Transverse colon (tissue), 4 donors: Measurements from ENCODE around the gene TRMO. TPM values are rescaled to one million over a fixed set of nuclear protein-coding genes. Genes with fewer than 3 reads are reported as not detected.

Source experiments
- DNase-seq: peaks from one replicate; pipeline ENCODE4 v3.0.0-alpha.2; 2019
- H3K27ac ChIP-seq, 4 donors: fragments of 200-600 bp; sonication (generic); 2 replicates each; pipeline ENCODE4 v1.5.1; 2016 to 2018; ENCODE audit warnings: inconsistent platforms in 4 of 4
- H3K27me3 ChIP-seq: fragments of 200-600 bp; sonication (generic); 2 replicates; pipeline ENCODE4 v1.5.1; 2017; ENCODE audit warnings: inconsistent platforms
- H3K36me3 ChIP-seq, 4 donors: fragments of 200-600 bp; sonication (generic); 2 replicates each; pipeline ENCODE4 v1.5.1; 2017 to 2019; ENCODE audit warnings: inconsistent platforms in 4 of 4
- H3K4me1 ChIP-seq, 4 donors: fragments of 200-600 bp; sonication (generic); 2 replicates each; pipeline ENCODE4 v1.5.1; 2017 to 2020; ENCODE audit warnings: inconsistent platforms in 4 of 4
- H3K4me3 ChIP-seq, 4 donors: fragments of 200-600 bp; sonication (generic); 1 replicate in 1 of 4; 2 replicates in 3 of 4; pipeline versions ENCODE4 v1.5.1 to v1.6.1; 2017 to 2019; ENCODE audit warnings: inconsistent platforms in 4 of 4
- H3K9me3 ChIP-seq, 2 donors: fragments of 200-600 bp; sonication (generic); 2 replicates each; pipeline ENCODE4 v1.5.1; 2017 to 2019; ENCODE audit warnings: inconsistent platforms in 2 of 2
- CTCF ChIP-seq, 5 experiments: fragments of 200-600 bp in 3 of 5; fragments of 450-650 bp in 2 of 5; sonication (generic) in 3 of 5; IDR thresholded peaks; 1 replicate in 2 of 5; 2 replicates in 3 of 5; pipeline ENCODE4 v1.5.1; 2016 to 2017; ENCODE audit warnings: antibody characterized with exemption in 5 of 5, inconsistent platforms in 3 of 5, mild to moderate bottlenecking in 2 of 5, moderate library complexity in 1 of 5
- EP300 ChIP-seq: sonication (generic); formaldehyde crosslinking; IDR thresholded peaks from one replicate; pipeline ENCODE4 v1.6.1; 2017; ENCODE audit warnings: antibody characterized with exemption, low read depth
- POLR2A ChIP-seq: fragments of 450-650 bp; IDR thresholded peaks from one replicate; pipeline ENCODE4 v1.6.1; 2016; ENCODE audit warnings: antibody characterized with exemption, mild to moderate bottlenecking, moderate library complexity
- POLR2AphosphoS5 ChIP-seq, 3 donors: sonication (generic); formaldehyde crosslinking; IDR thresholded peaks; one replicate each; pipeline ENCODE4 v1.6.1; 2016; ENCODE audit warnings: antibody characterized with exemption in 3 of 3
- WGBS, 2 donors: methylation state at CpG; one replicate each; pipeline ENCODE4 v1.1.5; 2018; ENCODE audit warnings: low coverage in 1 of 2; 5-methylcytosine and 5-hydroxymethylcytosine counted together
- in situ Hi-C, 4 donors: fragments of 200-750 bp; cut with MboI; loops; one replicate each; pipeline versions ENCODE4 v1.15.0 to v1.15.1; 2017; ENCODE audit warnings: low sequenced_read_pairs in 3 of 4, low pct_ligation_motif_present in 1 of 4, low pct_unique_long_range_greater_than_20kb in 1 of 4
- intact Hi-C: fragments of 100-400 bp; cut with DNase I; formaldehyde crosslinking; loops from one replicate; pipeline ENCODE4 v1.15.1; 2023; ENCODE audit warnings: low total_unique reads
- total RNA-seq, 4 donors: library from RNA; depleted of rRNA; stranded (reverse); fragments of >200 nt; gene quantifications; one replicate each; pipeline ENCODE4 v1.1.0, GENCODE V29; 2016

The TRMO gene
- total RNA-seq, 4 donors from 2014 or later = 25.6 to 37.8 (median 31.1) TPM

- intact Hi-C loops = loop anchor here (5.0 kb wide), 1 partner anchor 120 kb away; no protein-coding TSS in a partner anchor
- 20 to 24% methylated on average over 2 to 15 of the region's 15 CpGs for WGBS, 2 donors
- H3K4me1 ChIP-seq = peaks cover 4 to 25% (median 14%) of the 10 kb centered on the region in 4 donors
- in situ Hi-C loops = no loop called here
- DNase-seq = no peak
- H3K36me3 ChIP-seq = no peaks in the 10 kb centered on the region
- H3K27ac ChIP-seq = no peak overlapping the region
- no peak for TF ChIP-seq POLR2AphosphoS5 (IDR thresholded peaks at IDR 0.05)
- no peak for TF ChIP-seq CTCF (IDR thresholded peaks at IDR 0.05)
- no peak for TF ChIP-seq POLR2A
- no peak for TF ChIP-seq EP300
- H3K9me3 ChIP-seq = no peaks in the 10 kb centered on the region
- peaks cover 98% of the 10 kb centered on the region for H3K27me3 ChIP-seq
- H3K4me3 ChIP-seq = no peak overlapping the region
These were observed 65.3 kb downstream of the TRMO start for GRCh38 chr9:97856857-97857605.

GRCh38 chr9:97855899-97856298, 66.4 kb downstream of the TRMO start:
- Histone ChIP-seq H3K4me3 (no peak overlapping the region), H3K4me1 (peaks cover 4 to 34% (median 14%) of the 10 kb centered on the region in 4 donors), H3K27me3 (peaks cover 100% of the 10 kb centered on the region), H3K27ac (no peak overlapping the region), H3K36me3 (no peaks in the 10 kb centered on the region), H3K9me3 (no peaks in the 10 kb centered on the region)
- in situ Hi-C loops = no loop called here
- TF ChIP-seq POLR2A = no peak
- no peak for TF ChIP-seq POLR2AphosphoS5 (IDR thresholded peaks at IDR 0.05)
- TF ChIP-seq EP300 = no peak
- TF ChIP-seq CTCF (IDR thresholded peaks at IDR 0.05) = no peak
- intact Hi-C loops = loop anchor here (5.0 kb wide), 1 partner anchor 119 kb away; no protein-coding TSS in a partner anchor
- 31 to 49% methylated on average over 5 of the region's 5 CpGs for WGBS, 2 donors
- no peak for DNase-seq

GRCh38 chr9:97855486-97855875, 66.8 kb downstream of the TRMO start:
- no peaks in the 10 kb centered on the region for H3K9me3 ChIP-seq
- no peak overlapping the region for H3K27ac ChIP-seq
- no peak for TF ChIP-seq CTCF (IDR thresholded peaks at IDR 0.05)
- TF ChIP-seq EP300 = no peak
- no peak for TF ChIP-seq POLR2AphosphoS5 (IDR thresholded peaks at IDR 0.05)
- no peak for TF ChIP-seq POLR2A
- peaks cover 100% of the 10 kb centered on the region for H3K27me3 ChIP-seq
- peaks cover 4 to 34% (median 14%) of the 10 kb centered on the region in 4 donors for H3K4me1 ChIP-seq
- in situ Hi-C loops = no loop called here
- no peak overlapping the region for H3K4me3 ChIP-seq
- no peaks in the 10 kb centered on the region for H3K36me3 ChIP-seq
- intact Hi-C loops = loop anchor here (5.0 kb wide), 1 partner anchor 118 kb away; no protein-coding TSS in a partner anchor
- no peak for DNase-seq
- WGBS, 2 donors = 25 to 35% methylated on average over 2 to 8 of the region's 8 CpGs

- Histone ChIP-seq H3K27me3 (peaks cover 100% of the 10 kb centered on the region), H3K27ac (no peak overlapping the region), H3K36me3 (no peaks in the 10 kb centered on the region), H3K4me3 (no peak overlapping the region), H3K4me1 (peaks cover 4 to 34% (median 14%) of the 10 kb centered on the region in 4 donors), H3K9me3 (no peaks in the 10 kb centered on the region)
- intact Hi-C loops = loop anchor here (5.0 kb wide), 1 partner anchor 118 kb away; no protein-coding TSS in a partner anchor
- WGBS, 2 donors = 0 to 45% methylated on average over 1 to 60 of the region's 71 CpGs
- in situ Hi-C loops = no loop called here
- TF ChIP-seq POLR2A (no peak), EP300 (no peak), POLR2AphosphoS5 (IDR thresholded peaks at IDR 0.05) (no peak), CTCF (IDR thresholded peaks at IDR 0.05) (no peak)
- no peak for DNase-seq
These were observed 67.4 kb downstream of the TRMO start for GRCh38 chr9:97854696-97855485.
